ENCODE measurements around the gene CD2AP. TPM values are rescaled to one million over a fixed set of nuclear protein-coding genes. Genes with fewer than 3 reads are reported as not detected.

CD2AP gene
- total RNA-seq, 1 experiment from 2014 or later, result 43.8 TPM

- BruUV-seq (replicated peaks), result no TSS peak
- Histone ChIP-seq H3K36me3 (ENCODE audit: control insufficient read depth in 1 of 2, insufficient read depth in 2 of 2, low read length in 2 of 2) (no peaks in the 10 kb centered on the region; a peak in 1 of 4 replicates), H3K27ac (ENCODE audit: low read depth, low read length) (no peak overlapping the region), H2AFZ (ENCODE audit: low read depth, low read length, poor library complexity, severe bottlenecking) (no peak overlapping the region), H3K9me3 (ENCODE audit: control insufficient read depth in 1 of 2, insufficient read depth in 1 of 2, low read depth in 1 of 2, low read length in 2 of 2) (no peaks in the 10 kb centered on the region), H3K9me2 (ENCODE audit: insufficient read depth) (no peaks in the 10 kb centered on the region), H3K9ac (ENCODE audit: low read length) (no peak overlapping the region), H3K4me2 (ENCODE audit: low read length) (no peak overlapping the region), H3K79me2 (ENCODE audit: insufficient read depth, low read length) (peaks cover 97% of the 10 kb centered on the region), H4K20me1 (ENCODE audit: insufficient read depth) (peaks cover 5% of the 10 kb centered on the region; the same call in 1 of the 2 replicates), H3K4me3 (replicated peaks in 1 of 2; ENCODE audit: low read depth in 1 of 2, low read length in 2 of 2) (no peak overlapping the region), H3K27me3 (ENCODE audit: insufficient read depth, low read length) (no peaks in the 10 kb centered on the region), H3K4me1 (ENCODE audit: control insufficient read depth in 1 of 2, insufficient read depth in 2 of 2, low read length in 2 of 2) (no peaks in the 10 kb centered on the region)
- ATAC-seq (no peak), DNase-seq (ENCODE audit: low read depth, low spot score) (no peak)
- TF ChIP-seq POLR2AphosphoS5 (IDR thresholded peaks at IDR 0.05; ENCODE audit: low read depth, low read length), result no peak
- TF ChIP-seq RAD21 (IDR thresholded peaks at IDR 0.05; ENCODE audit: low read depth), result no peak
- no peak for TF ChIP-seq FOSL1 (IDR thresholded peaks at IDR 0.05; ENCODE audit: low read depth)
- TF ChIP-seq JUND (IDR thresholded peaks at IDR 0.05), result no peak
- TF ChIP-seq POLR2A (IDR thresholded peaks at IDR 0.05; ENCODE audit: borderline replicate concordance, extremely low read depth, insufficient read depth, insufficient read length), result no peak
- no peak for TF ChIP-seq REST (IDR thresholded peaks at IDR 0.05; ENCODE audit: low read depth)
- no peak for TF ChIP-seq TCF7L2 (IDR thresholded peaks at IDR 0.05; ENCODE audit: borderline replicate concordance, extremely low read depth, insufficient read depth, insufficient read length)
- no peak for TF ChIP-seq CEBPB (IDR thresholded peaks at IDR 0.05; ENCODE audit: low read depth)
- no peak for TF ChIP-seq EGR1 (IDR thresholded peaks at IDR 0.05; ENCODE audit: low read depth)
- no peak for TF ChIP-seq EZH2phosphoT487 (IDR thresholded peaks at IDR 0.05; ENCODE audit: borderline replicate concordance)
- TF ChIP-seq ATF3 (IDR thresholded peaks at IDR 0.05), result no peak
- no peak for TF ChIP-seq SP1 (IDR thresholded peaks at IDR 0.05; ENCODE audit: low read depth)
- no peak for TF ChIP-seq CBX3 (IDR thresholded peaks at IDR 0.05; ENCODE audit: low read depth)
- no peak for TF ChIP-seq ELF1 (IDR thresholded peaks at IDR 0.05; ENCODE audit: borderline replicate concordance, low read depth)
- POLR2A ChIA-PET, result no interaction called here
- CTCF ChIA-PET, result no interaction called here
- RAD21 ChIA-PET (ENCODE audit: low non-redundant PET in 1 of 2, low total read pairs in 2 of 2, uncharacterized antibody in 2 of 2, unreplicated experiment in 2 of 2), result no interaction called here
- intact Hi-C loops (cut with micrococcal nuclease), result no loop called here
Measured at GRCh38 chr6:47524136-47524845, 46.7 kb downstream of the CD2AP start.
